Mesenchymal stem cell (in vitro differentiated cells and primary cell): ENCODE results near the gene LAIR2.

Source experiments
- DNase-seq: peaks from one replicate; pipeline ENCODE4 v3.0.0-alpha.2; 2013
- H2AFZ ChIP-seq: one replicate; pipeline ENCODE4 v1.6.1; 2013; ENCODE audit warnings: low read depth, mild to moderate bottlenecking, control low read depth, inconsistent platforms, low read length, moderate library complexity
- H2AK5ac ChIP-seq: 2 replicates; pipeline ENCODE4 v1.6.1; 2013; ENCODE audit warnings: low read length, moderate library complexity, mild to moderate bottlenecking, inconsistent platforms; ENCODE audit not compliant: severe bottlenecking
- H2BK120ac ChIP-seq: one replicate; pipeline ENCODE4 v1.6.1; 2013; ENCODE audit warnings: low read depth, mild to moderate bottlenecking, inconsistent platforms, low read length, moderate library complexity
- H2BK12ac ChIP-seq, 2 experiments: one replicate each; pipeline ENCODE4 v1.6.1; 2013; ENCODE audit warnings: inconsistent platforms in 2 of 2, low read length in 2 of 2, mild to moderate bottlenecking in 2 of 2, moderate library complexity in 2 of 2, control low read depth in 1 of 2
- H2BK15ac ChIP-seq: one replicate; pipeline ENCODE4 v1.6.1; 2013; ENCODE audit warnings: mild to moderate bottlenecking, low read depth, inconsistent platforms; ENCODE audit not compliant: poor library complexity, severe bottlenecking
- H2BK5ac ChIP-seq: 2 replicates; pipeline ENCODE4 v1.6.1; 2013; ENCODE audit warnings: low read depth, mild to moderate bottlenecking, low read length, control low read depth, inconsistent platforms; ENCODE audit not compliant: poor library complexity, severe bottlenecking
- H3K14ac ChIP-seq, 2 experiments: one replicate each; pipeline ENCODE4 v1.6.1; 2013; ENCODE audit warnings: inconsistent platforms in 2 of 2, low read length in 2 of 2, control low read depth in 1 of 2, mild to moderate bottlenecking in 1 of 2, moderate library complexity in 1 of 2
- H3K18ac ChIP-seq, 2 experiments: one replicate each; pipeline ENCODE4 v1.6.1; 2013; ENCODE audit warnings: inconsistent platforms in 2 of 2, low read length in 2 of 2, control low read depth in 1 of 2, low read depth in 1 of 2, mild to moderate bottlenecking in 1 of 2
- H3K23ac ChIP-seq, 2 experiments: one replicate each; pipeline ENCODE4 v1.6.1; 2013; ENCODE audit warnings: inconsistent platforms in 2 of 2, low read length in 2 of 2, mild to moderate bottlenecking in 2 of 2, moderate library complexity in 2 of 2, control low read depth in 1 of 2
- H3K27ac ChIP-seq: 2 replicates; pipeline ENCODE4 v1.5.1; 2013; ENCODE audit warnings: mild to moderate bottlenecking, moderate library complexity, low read length, control low read depth, inconsistent platforms; ENCODE audit not compliant: poor library complexity, severe bottlenecking
- H3K27me3 ChIP-seq, 2 experiments: 2 replicates each; pipeline versions ENCODE4 v1.6.1 to v1.7.0; 2013; ENCODE audit warnings: low read length in 2 of 2, mild to moderate bottlenecking in 2 of 2, moderate library complexity in 2 of 2, control low read depth in 1 of 2, inconsistent platforms in 1 of 2; ENCODE audit not compliant: control insufficient read depth in 1 of 2, insufficient read depth in 1 of 2
- H3K36me3 ChIP-seq, 2 experiments: 2 replicates each; pipeline versions ENCODE4 v1.6.1 to v1.7.0; 2013; ENCODE audit warnings: low read length in 2 of 2, control low read depth in 1 of 2, inconsistent platforms in 1 of 2, low read depth in 1 of 2, mild to moderate bottlenecking in 1 of 2; ENCODE audit not compliant: insufficient read depth in 2 of 2, control insufficient read depth in 1 of 2
- H3K4ac ChIP-seq, 2 experiments: one replicate each; pipeline ENCODE4 v1.6.1; 2013; ENCODE audit warnings: inconsistent platforms in 2 of 2, low read length in 2 of 2, mild to moderate bottlenecking in 2 of 2, moderate library complexity in 2 of 2, control low read depth in 1 of 2, low read depth in 1 of 2
- H3K4me1 ChIP-seq: 2 replicates; pipeline ENCODE4 v1.6.1; 2013; ENCODE audit warnings: low read depth, low read length, control low read depth; ENCODE audit not compliant: control insufficient read depth, insufficient read depth
- H3K4me2 ChIP-seq: 2 replicates; pipeline ENCODE4 v1.6.1; 2013; ENCODE audit warnings: low read length, mild to moderate bottlenecking, inconsistent platforms; ENCODE audit not compliant: poor library complexity, severe bottlenecking
- H3K4me3 ChIP-seq, 2 experiments: 2 replicates each; pipeline versions ENCODE4 v1.5.1 to v1.7.0; 2013; ENCODE audit warnings: low read length in 2 of 2, mild to moderate bottlenecking in 2 of 2, control low read depth in 1 of 2, low read depth in 1 of 2; ENCODE audit not compliant: insufficient read depth in 1 of 2
- H3K79me1 ChIP-seq: replicated peaks from 2 replicates; pipeline ENCODE4 v1.6.1; 2013; ENCODE audit warnings: mild to moderate bottlenecking, control low read depth, low read length, inconsistent platforms; ENCODE audit not compliant: poor library complexity, severe bottlenecking
- H3K9ac ChIP-seq: 2 replicates; pipeline ENCODE4 v1.7.0; 2013; ENCODE audit warnings: mild to moderate bottlenecking, low read length, moderate library complexity
- H3K9me3 ChIP-seq: 2 replicates; pipeline ENCODE4 v1.7.0; 2013; ENCODE audit warnings: mild to moderate bottlenecking, low read length; ENCODE audit not compliant: control insufficient read depth
- H4K8ac ChIP-seq: one replicate; pipeline ENCODE4 v1.6.1; 2013; ENCODE audit warnings: inconsistent platforms, mild to moderate bottlenecking, low read length, moderate library complexity
- H4K91ac ChIP-seq: one replicate; pipeline ENCODE4 v1.6.1; 2013; ENCODE audit warnings: mild to moderate bottlenecking, low read length, inconsistent platforms
- WGBS: methylation state at CpG from one replicate; pipeline ENCODE4 v1.1.7; 2013; ENCODE audit warnings: mixed read lengths; 5-methylcytosine and 5-hydroxymethylcytosine counted together

Gene LAIR2

GRCh38 chr19:54470991-54471782, 31.4 kb upstream of the LAIR2 start:
- H3K4ac ChIP-seq: peak overlapping the region; percentile 75 to 88
- peak overlapping the region; percentile 79 for H2BK120ac ChIP-seq
- no peak overlapping the region for H2BK5ac ChIP-seq
- H3K23ac ChIP-seq: peak overlapping the region in 1 of 2 experiments; percentile 40
- H2BK12ac ChIP-seq: peak overlapping the region in 1 of 2 experiments; percentile 73
- H3K27me3 ChIP-seq: peaks cover 12 to 22% of the 10 kb centered on the region in 2 experiments
- peak overlapping the region; percentile 64 for H4K8ac ChIP-seq
- no peak overlapping the region for H2AK5ac ChIP-seq
- DNase-seq: peak; percentile 75
- H2BK15ac ChIP-seq: peak overlapping the region; percentile 52
- H3K4me3 ChIP-seq: peak overlapping the region; percentile 33 to 64
- H3K4me2 ChIP-seq: peak overlapping the region; percentile 78
- no peaks in the 10 kb centered on the region for H3K36me3 ChIP-seq
- H4K91ac ChIP-seq: peak overlapping the region; percentile 27
- no peaks in the 10 kb centered on the region for H3K9me3 ChIP-seq
- no peaks in the 10 kb centered on the region for H3K79me1 ChIP-seq
- peaks cover 18% of the 10 kb centered on the region for H3K4me1 ChIP-seq
- peak overlapping the region; percentile 64 to 89 for H3K18ac ChIP-seq
- H3K14ac ChIP-seq: peak overlapping the region in 1 of 2 experiments; percentile 75
- 7% methylated on average over 46 of the region's 60 CpGs for WGBS
- peak overlapping the region; percentile 61 for H2AFZ ChIP-seq
- H3K27ac ChIP-seq: no peak overlapping the region
- H3K9ac ChIP-seq: peak overlapping the region; percentile 74

GRCh38 chr19:54473071-54473891, 29.4 kb upstream of the LAIR2 start, which contains the start of gene CDC42EP5:
TSS of gene CDC42EP5 (minus strand) at chr19:54473296. CDS start at chr19:54465547, 7,749 bp downstream.
- peak within 1 kb of the TSS; percentile 83 for H2BK15ac ChIP-seq
- 12% methylated on average over 13 of the region's 14 CpGs for WGBS
- H3K4me3 ChIP-seq: peak within 1 kb of the TSS; percentile 60 to 73
- no peaks in the 10 kb centered on the region for H3K9me3 ChIP-seq
- H2BK5ac ChIP-seq: no peak within 1 kb of the TSS
- H3K36me3 ChIP-seq: no peaks in the 10 kb centered on the region
- peaks cover 12 to 22% of the 10 kb centered on the region in 2 experiments for H3K27me3 ChIP-seq
- peak within 1 kb of the TSS; percentile 76 for H3K4me2 ChIP-seq
- peak within 1 kb of the TSS; percentile 91 for H2BK120ac ChIP-seq
- peak within 1 kb of the TSS in 1 of 2 experiments; percentile 64 for H3K23ac ChIP-seq
- peaks cover 18% of the 10 kb centered on the region for H3K4me1 ChIP-seq
- H3K27ac ChIP-seq: peak within 1 kb of the TSS; percentile 9
- H3K18ac ChIP-seq: peak within 1 kb of the TSS; percentile 84 to 86
- peak; percentile 92 for DNase-seq
- H4K8ac ChIP-seq: peak within 1 kb of the TSS; percentile 91
- no peak within 1 kb of the TSS for H2AK5ac ChIP-seq
- peak within 1 kb of the TSS in 1 of 2 experiments; percentile 82 for H3K14ac ChIP-seq
- H4K91ac ChIP-seq: peak within 1 kb of the TSS; percentile 79
- peak within 1 kb of the TSS; percentile 61 to 92 for H3K4ac ChIP-seq
- peak within 1 kb of the TSS; percentile 20 for H2AFZ ChIP-seq
- peak within 1 kb of the TSS; percentile 29 to 50 for H2BK12ac ChIP-seq
- H3K9ac ChIP-seq: peak within 1 kb of the TSS; percentile 73
- H3K79me1 ChIP-seq: no peaks in the 10 kb centered on the region

DNA sequence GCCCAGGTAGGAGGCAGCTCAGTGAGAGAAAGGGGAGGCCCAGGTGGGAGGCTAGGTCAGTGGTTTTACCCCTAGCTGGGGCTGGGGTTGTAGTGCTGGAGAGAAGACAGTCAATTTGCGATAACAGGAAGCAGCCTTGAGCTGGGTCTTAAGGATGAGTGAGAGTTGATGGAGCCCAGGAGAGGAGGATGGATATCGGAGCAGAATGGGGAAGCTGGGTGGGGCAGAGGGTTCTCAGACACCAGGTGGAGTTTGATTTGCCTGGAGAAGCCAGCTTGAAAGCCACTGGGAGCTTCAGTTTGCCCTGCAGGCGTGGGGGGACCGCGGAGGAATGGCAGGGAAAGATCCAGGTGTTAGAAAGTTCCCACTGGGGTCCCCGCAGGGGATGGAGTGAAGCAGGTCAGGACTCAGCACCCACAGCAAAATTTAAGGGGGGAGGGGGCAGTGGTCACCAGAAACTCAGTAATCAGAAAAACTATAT, 28.7 kb upstream of the LAIR2 start:
- 96% methylated on average over 5 of the region's 6 CpGs for WGBS
- Histone ChIP-seq H3K36me3 (no peaks in the 10 kb centered on the region), H3K4ac (peak overlapping the region; percentile 61 to 62)

More for the DNA sequence above, 28.7 kb upstream of the LAIR2 start:
- Histone ChIP-seq H2AK5ac (no peak overlapping the region), H2BK5ac (no peak overlapping the region), H3K4me2 (peak overlapping the region; percentile 76), H2BK120ac (peak overlapping the region; percentile 74), H4K8ac (peak overlapping the region; percentile 86), H3K4me1 (peaks cover 18% of the 10 kb centered on the region), H2AFZ (peak overlapping the region; percentile 20), H3K79me1 (no peaks in the 10 kb centered on the region), H3K18ac (peak overlapping the region; percentile 84), H3K9me3 (no peaks in the 10 kb centered on the region), H3K4me3 (no peak overlapping the region), H3K14ac (peak overlapping the region in 1 of 2 experiments; percentile 82), H3K9ac (peak overlapping the region; percentile 73), H3K27me3 (peaks cover 12 to 26% of the 10 kb centered on the region in 2 experiments), H2BK15ac (peak overlapping the region; percentile 83), H2BK12ac (peak overlapping the region; percentile 29 to 50), H3K27ac (no peak overlapping the region), H3K23ac (peak overlapping the region in 1 of 2 experiments; percentile 64), H4K91ac (peak overlapping the region; percentile 79)
- DNase-seq: no peak
